GM19438 (cell line): ENCODE data around the gene CFAP299.
A peak's percentile ranks its signal among the peaks of the same experiment; 100 is the strongest.
"Not testable (repeated sequence)": the region's sequence is repeated elsewhere in the genome, so short reads cannot be mapped to it uniquely, and the experiment has no call there.

Source experiments
- ATAC-seq: cut with Tn5 transposase; IDR thresholded peaks from one replicate; pipeline ENCODE4 v1.9.1; 2021; ENCODE audit warnings: low read depth; ENCODE audit not compliant: unreplicated experiment

CFAP299 gene

GRCh38 chr4:80585542-80585941 lies 250.0 kb downstream of the CFAP299 start:
- no peak for ATAC-seq

GRCh38 chr4:80586716-80587115 lies 251.2 kb downstream of the CFAP299 start:
- ATAC-seq, result no peak

- no peak for ATAC-seq
Measured at GRCh38 chr4:80587871-80588385, 252.4 kb downstream of the CFAP299 start.

- ATAC-seq, result no peak
Measured at GRCh38 chr4:80592950-80593349, 257.4 kb downstream of the CFAP299 start.

GRCh38 chr4:80594701-80595100 lies 259.2 kb downstream of the CFAP299 start:
- no peak for ATAC-seq

GRCh38 chr4:80608281-80608980 lies 272.9 kb downstream of the CFAP299 start:
- no peak for ATAC-seq

GRCh38 chr4:80610199-80610598 lies 274.7 kb downstream of the CFAP299 start:
- ATAC-seq, result no peak

- ATAC-seq, result peak; percentile 78
Measured at GRCh38 chr4:80610845-80611677, 275.5 kb downstream of the CFAP299 start.

- ATAC-seq, result peak; percentile 23
Measured at GRCh38 chr4:80611678-80611979, 276.1 kb downstream of the CFAP299 start.

GRCh38 chr4:80613470-80613869 lies 277.9 kb downstream of the CFAP299 start:
- no peak for ATAC-seq

- no peak for ATAC-seq
Measured at GRCh38 chr4:80614319-80614718, 278.8 kb downstream of the CFAP299 start.

GRCh38 chr4:80615099-80615498 lies 279.6 kb downstream of the CFAP299 start:
- no peak for ATAC-seq

GRCh38 chr4:80619070-80619674 lies 283.6 kb downstream of the CFAP299 start:
- ATAC-seq, result no peak

- ATAC-seq, result no peak
Measured at GRCh38 chr4:80631861-80632260, 296.3 kb downstream of the CFAP299 start.

- no peak for ATAC-seq
Measured at GRCh38 chr4:80637190-80637589, 301.7 kb downstream of the CFAP299 start.

GRCh38 chr4:80646061-80646460 lies 310.5 kb downstream of the CFAP299 start:
- no peak for ATAC-seq

- ATAC-seq, result no peak
Measured at GRCh38 chr4:80655662-80656061, 320.1 kb downstream of the CFAP299 start.

GRCh38 chr4:80670118-80670517 lies 334.6 kb downstream of the CFAP299 start:
- not testable (repeated sequence) for ATAC-seq

- ATAC-seq, result no peak
Measured at GRCh38 chr4:80678413-80678812, 342.9 kb downstream of the CFAP299 start.

- no peak for ATAC-seq
Measured at GRCh38 chr4:80680934-80681333, 345.4 kb downstream of the CFAP299 start.

- ATAC-seq, result no peak
Measured at GRCh38 chr4:80685214-80685613, 349.7 kb downstream of the CFAP299 start.
